Gastrocnemius medialis (tissue), 4 donors: ENCODE data around the gene RHEX. TPM values are rescaled to one million over a fixed set of nuclear protein-coding genes. Genes with fewer than 3 reads are reported as not detected.

Experiments
- ATAC-seq, 2 donors: fragments of 150-250 bp; one replicate each; pipeline ENCODE4 v1.9.1; 2016
- DNase-seq, 2 donors: peaks; one replicate each; pipeline ENCODE4 v3.0.0-alpha.2; 2019
- H3K27ac ChIP-seq, 4 donors: fragments of 200-600 bp; sonication (generic); 1 replicate in 1 of 4; 2 replicates in 3 of 4; pipeline ENCODE4 v1.5.1; 2016 to 2018; ENCODE audit warnings: mild to moderate bottlenecking in 2 of 4, moderate library complexity in 1 of 4
- H3K27me3 ChIP-seq, 3 donors: fragments of 200-600 bp; sonication (generic) in 2 of 3; 1 replicate in 1 of 3; 2 replicates in 2 of 3; pipeline versions ENCODE4 v1.5.1 to v1.6.0; 2016 to 2019; ENCODE audit warnings: mild to moderate bottlenecking in 1 of 3, moderate library complexity in 1 of 3
- H3K36me3 ChIP-seq, 2 donors: fragments of 200-600 bp; sonication (generic) in 1 of 2; one replicate each; pipeline ENCODE4 v1.5.1; 2017 to 2018
- H3K4me1 ChIP-seq, 2 donors: fragments of 200-600 bp; sonication (generic) in 1 of 2; one replicate each; pipeline ENCODE4 v1.5.1; 2016 to 2017; ENCODE audit warnings: mild to moderate bottlenecking in 2 of 2
- H3K4me3 ChIP-seq, 4 donors: fragments of 200-600 bp; sonication (generic) in 3 of 4; 1 replicate in 1 of 4; 2 replicates in 3 of 4; pipeline ENCODE4 v1.5.1; 2016 to 2019; ENCODE audit warnings: mild to moderate bottlenecking in 2 of 4
- H3K9me3 ChIP-seq, 3 donors: fragments of 200-600 bp; sonication (generic) in 2 of 3; 1 replicate in 1 of 3; 2 replicates in 2 of 3; pipeline ENCODE4 v1.5.1; 2016 to 2019
- POLR2A ChIP-seq, 2 donors: fragments of 450-650 bp; IDR thresholded peaks; one replicate each; pipeline ENCODE4 v1.6.1; 2017; ENCODE audit warnings: antibody characterized with exemption in 2 of 2, mild to moderate bottlenecking in 2 of 2, moderate library complexity in 2 of 2
- in situ Hi-C, 4 donors: fragments of 200-750 bp; cut with MboI; loops; one replicate each; pipeline versions ENCODE4 v1.15.0 to v1.8.0; 2017; ENCODE audit warnings: low sequenced_read_pairs in 4 of 4
- intact Hi-C: fragments of 100-400 bp; cut with DNase I; formaldehyde crosslinking; loops from one replicate; pipeline ENCODE4 v1.15.1; 2023; ENCODE audit warnings: low total_unique reads
- total RNA-seq, 4 donors: library from RNA; depleted of rRNA; stranded (reverse); fragments of >200 nt; gene quantifications; one replicate each; pipeline versions ENCODE4 v1.1.0 to v1.2.3, GENCODE V29; 2016
- TF ChIP-seq, protein P1 (sequence below), 5 experiments: fragments of 450-650 bp in 3 of 5; fragments of 200-600 bp in 2 of 5; sonication (generic) in 2 of 5; IDR thresholded peaks in 4 of 5; conservative IDR thresholded peaks in 1 of 5; 1 replicate in 4 of 5; 2 replicates in 1 of 5; pipeline ENCODE4 v1.5.1; 2016 to 2019; ENCODE audit warnings: antibody characterized with exemption in 5 of 5, mild to moderate bottlenecking in 3 of 5, moderate library complexity in 3 of 5

RHEX gene
- total RNA-seq, 4 donors from 2014 or later: not detected

DNA sequence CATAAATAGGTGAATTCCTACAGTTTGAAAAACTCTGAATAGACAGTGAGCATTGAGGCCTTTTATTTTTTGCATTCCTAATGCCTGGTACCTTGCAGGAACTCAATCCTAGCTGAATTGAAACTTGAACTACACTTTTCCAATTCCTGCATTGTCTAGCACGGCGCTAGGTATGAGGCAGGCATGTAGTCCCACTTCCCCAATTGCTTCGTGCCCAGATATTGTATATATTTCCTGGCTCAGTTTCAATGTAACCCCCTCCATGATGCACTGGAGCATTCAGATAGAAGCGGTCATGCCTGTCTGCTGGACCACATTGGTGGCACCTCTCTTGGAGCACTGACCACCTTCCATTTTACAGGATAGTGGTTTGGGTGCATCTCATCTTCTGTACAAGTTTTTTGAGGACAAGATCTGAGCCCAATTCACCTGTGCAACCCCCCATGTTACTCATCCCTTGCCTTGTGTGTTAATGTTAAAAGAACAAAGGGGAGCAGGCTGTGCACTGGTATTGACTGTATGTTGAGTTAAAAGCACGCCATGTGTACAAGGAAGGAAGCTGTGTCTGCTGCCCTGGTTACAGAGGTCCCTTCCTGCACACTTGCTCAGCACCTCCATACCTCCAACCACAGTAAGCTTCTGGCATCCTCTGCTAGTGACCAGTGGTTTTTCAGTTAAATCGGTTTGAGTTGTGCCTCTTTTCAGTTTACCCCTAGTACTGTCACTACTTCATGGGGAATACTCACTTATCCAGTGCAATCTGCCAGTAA lies 39.8 kb upstream of the RHEX start:
- no peak for ATAC-seq
- intact Hi-C loops (no loop called here), in situ Hi-C loops (no loop called here)
- no peaks in the 10 kb centered on the region for H3K27me3 ChIP-seq
- H3K4me1 ChIP-seq: peaks cover 0 to 4% of the 10 kb centered on the region in 2 donors
- TF ChIP-seq, protein P1, sequence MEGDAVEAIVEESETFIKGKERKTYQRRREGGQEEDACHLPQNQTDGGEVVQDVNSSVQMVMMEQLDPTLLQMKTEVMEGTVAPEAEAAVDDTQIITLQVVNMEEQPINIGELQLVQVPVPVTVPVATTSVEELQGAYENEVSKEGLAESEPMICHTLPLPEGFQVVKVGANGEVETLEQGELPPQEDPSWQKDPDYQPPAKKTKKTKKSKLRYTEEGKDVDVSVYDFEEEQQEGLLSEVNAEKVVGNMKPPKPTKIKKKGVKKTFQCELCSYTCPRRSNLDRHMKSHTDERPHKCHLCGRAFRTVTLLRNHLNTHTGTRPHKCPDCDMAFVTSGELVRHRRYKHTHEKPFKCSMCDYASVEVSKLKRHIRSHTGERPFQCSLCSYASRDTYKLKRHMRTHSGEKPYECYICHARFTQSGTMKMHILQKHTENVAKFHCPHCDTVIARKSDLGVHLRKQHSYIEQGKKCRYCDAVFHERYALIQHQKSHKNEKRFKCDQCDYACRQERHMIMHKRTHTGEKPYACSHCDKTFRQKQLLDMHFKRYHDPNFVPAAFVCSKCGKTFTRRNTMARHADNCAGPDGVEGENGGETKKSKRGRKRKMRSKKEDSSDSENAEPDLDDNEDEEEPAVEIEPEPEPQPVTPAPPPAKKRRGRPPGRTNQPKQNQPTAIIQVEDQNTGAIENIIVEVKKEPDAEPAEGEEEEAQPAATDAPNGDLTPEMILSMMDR (IDR thresholded peaks at IDR 0.05 in 4 of 5, conservative IDR thresholded peaks at IDR 0.05 in 1 of 5): no peak
- no peak for TF ChIP-seq POLR2A (IDR thresholded peaks at IDR 0.05)
- H3K4me3 ChIP-seq: no peak overlapping the region
- H3K9me3 ChIP-seq: no peaks in the 10 kb centered on the region
- no peak for DNase-seq
- H3K27ac ChIP-seq: no peak overlapping the region
- no peaks in the 10 kb centered on the region for H3K36me3 ChIP-seq

DNA sequence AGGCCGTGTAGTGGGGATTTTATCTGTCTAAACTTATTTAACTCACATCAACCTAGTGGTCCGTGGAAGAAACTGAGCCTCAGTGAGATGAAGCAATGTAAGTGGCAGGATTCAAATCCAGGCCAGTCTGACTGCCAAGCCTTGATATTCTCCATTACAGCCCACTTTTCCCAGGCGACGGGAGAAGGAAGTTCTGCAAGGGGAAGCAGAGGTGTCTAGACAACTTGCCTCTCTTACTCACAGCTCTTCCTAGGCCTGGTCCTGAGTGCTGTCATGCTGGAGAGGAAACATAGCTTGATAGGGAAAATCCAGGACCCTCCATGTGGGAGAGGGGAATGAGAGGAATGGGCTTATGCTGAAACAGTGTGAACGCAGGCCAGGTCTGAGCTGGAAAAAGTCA lies 38.4 kb upstream of the RHEX start:
- H3K27me3 ChIP-seq: no peaks in the 10 kb centered on the region
- ATAC-seq: no peak
- H3K36me3 ChIP-seq: no peaks in the 10 kb centered on the region
- TF ChIP-seq POLR2A (IDR thresholded peaks at IDR 0.05): no peak
- TF ChIP-seq, protein P1 (IDR thresholded peaks at IDR 0.05 in 4 of 5, conservative IDR thresholded peaks at IDR 0.05 in 1 of 5): no peak
- H3K27ac ChIP-seq: no peak overlapping the region
- H3K4me3 ChIP-seq: no peak overlapping the region
- intact Hi-C loops (no loop called here), in situ Hi-C loops (no loop called here)
- DNase-seq: no peak
- no peaks in the 10 kb centered on the region for H3K4me1 ChIP-seq
- H3K9me3 ChIP-seq: no peaks in the 10 kb centered on the region

DNA sequence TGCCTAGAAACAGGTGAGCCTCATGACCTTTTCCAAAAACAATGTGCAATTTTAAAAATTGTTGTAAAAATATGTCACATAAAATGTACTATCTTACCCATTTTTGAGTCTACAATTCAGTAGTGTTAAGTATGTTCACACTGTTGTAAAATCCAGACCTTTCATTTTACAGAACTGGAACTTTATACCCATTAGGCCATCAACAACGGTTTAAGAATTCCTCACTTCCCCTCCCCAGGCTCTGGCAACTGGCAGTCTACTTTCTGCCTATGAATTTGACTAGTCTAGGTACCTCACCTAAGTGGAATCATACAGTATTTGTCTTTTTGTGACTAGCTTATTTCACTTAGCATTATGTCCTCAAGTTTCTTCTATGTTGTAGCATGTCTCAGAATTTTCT lies 37.9 kb upstream of the RHEX start:
- Histone ChIP-seq H3K4me3 (no peak overlapping the region), H3K27ac (no peak overlapping the region), H3K36me3 (no peaks in the 10 kb centered on the region), H3K9me3 (no peaks in the 10 kb centered on the region), H3K4me1 (no peaks in the 10 kb centered on the region), H3K27me3 (no peaks in the 10 kb centered on the region)
- no peak for TF ChIP-seq POLR2A (IDR thresholded peaks at IDR 0.05)
- TF ChIP-seq, protein P1 (IDR thresholded peaks at IDR 0.05 in 4 of 5, conservative IDR thresholded peaks at IDR 0.05 in 1 of 5): no peak
- no peak for ATAC-seq
- intact Hi-C loops (no loop called here), in situ Hi-C loops (no loop called here)
- DNase-seq: no peak

DNA sequence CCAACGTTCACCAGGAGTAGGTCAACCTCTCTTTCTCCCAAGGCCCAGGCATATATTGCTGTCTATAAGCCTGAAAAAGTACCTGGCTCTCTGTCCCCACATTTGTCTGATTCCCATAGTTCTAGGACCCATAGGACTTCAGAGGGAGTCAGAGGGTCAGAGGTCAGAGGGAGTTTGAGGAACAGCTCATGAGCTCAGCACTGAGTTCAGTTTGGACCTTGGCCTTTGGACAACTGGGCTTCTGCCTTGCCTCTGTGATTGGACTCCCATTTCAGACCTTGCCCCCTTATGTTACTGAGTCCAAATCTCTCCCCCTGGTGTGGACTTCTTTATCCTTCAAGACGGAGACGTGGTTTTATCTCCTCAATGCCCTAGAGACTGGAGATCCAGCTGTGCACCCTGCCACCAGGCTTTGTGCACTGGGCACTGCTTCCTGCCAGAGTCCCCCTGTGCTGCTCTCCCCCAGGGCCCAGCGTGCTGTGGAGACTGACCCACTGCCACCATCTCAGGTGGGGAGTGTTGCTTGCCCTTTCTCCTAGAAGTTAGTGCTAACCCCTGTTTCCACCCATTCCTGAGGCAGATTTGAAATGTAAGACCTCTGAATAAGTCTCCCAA lies 32.5 kb upstream of the RHEX start:
- TF ChIP-seq, protein P1 (IDR thresholded peaks at IDR 0.05 in 4 of 5, conservative IDR thresholded peaks at IDR 0.05 in 1 of 5): no peak
- no peak for TF ChIP-seq POLR2A (IDR thresholded peaks at IDR 0.05)
- no peak overlapping the region for H3K4me3 ChIP-seq
- no peak overlapping the region for H3K27ac ChIP-seq
- in situ Hi-C loops: no loop called here
- no peaks in the 10 kb centered on the region for H3K27me3 ChIP-seq
- intact Hi-C loops: no loop called here
- no peaks in the 10 kb centered on the region for H3K36me3 ChIP-seq
- ATAC-seq (no peak), DNase-seq (no peak)
- H3K4me1 ChIP-seq: no peaks in the 10 kb centered on the region
- no peaks in the 10 kb centered on the region for H3K9me3 ChIP-seq
